ENCODE results near the gene TULP3.

Gene TULP3

GRCh38 chr12:2930865-2931264 lies 40.2 kb downstream of the TULP3 start:
- no peak for DNase-seq

DNA sequence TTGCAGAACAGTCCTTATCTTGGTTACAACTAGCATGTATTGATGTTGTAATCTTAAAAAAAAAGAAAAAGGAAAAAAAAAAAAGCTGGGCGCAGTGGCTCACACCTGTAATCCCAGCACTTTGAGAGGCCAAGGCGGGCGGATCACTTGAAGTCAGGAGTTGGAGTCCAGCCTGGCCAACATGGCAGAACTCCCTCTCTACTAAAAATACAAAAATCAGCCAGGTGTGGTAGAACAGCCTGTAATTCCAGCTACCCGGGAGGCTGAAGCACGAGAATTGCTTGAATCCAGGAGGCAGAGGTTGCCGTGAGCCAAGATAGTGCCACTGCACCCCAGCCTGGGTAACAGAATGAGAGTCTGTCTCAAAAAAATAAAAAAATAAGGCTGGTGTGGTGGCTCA lies 42.9 kb downstream of the TULP3 start:
- no peak for DNase-seq

DNA sequence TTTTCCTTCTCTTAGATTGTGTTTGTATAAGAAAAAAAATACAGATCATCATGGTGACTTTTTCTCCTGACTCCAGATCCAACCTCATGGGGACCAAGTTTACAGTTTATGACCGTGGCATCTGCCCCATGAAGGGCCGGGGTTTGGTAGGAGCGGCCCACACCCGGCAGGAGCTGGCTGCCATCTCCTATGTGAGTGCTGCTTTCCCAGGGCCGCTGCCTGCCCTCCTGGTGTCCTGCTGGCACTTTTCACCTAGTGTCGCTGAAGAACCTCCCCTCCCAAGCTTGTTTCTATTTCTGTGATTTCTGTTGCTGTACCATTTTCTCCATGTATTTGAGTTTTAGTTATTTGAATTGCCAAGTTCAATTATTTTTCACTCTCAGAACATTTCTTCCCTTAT lies 43.7 kb downstream of the TULP3 start:
- no peak for DNase-seq

- DNase-seq: no peak
Measured at GRCh38 chr12:2936301-2936700, 45.6 kb downstream of the TULP3 start.

- no peak for DNase-seq
Measured at GRCh38 chr12:2937500-2937899, 46.8 kb downstream of the TULP3 start.

- DNase-seq: no peak
Measured at GRCh38 chr12:2939191-2939590, 48.5 kb downstream of the TULP3 start.

GRCh38 chr12:2940564-2940963 lies 49.9 kb downstream of the TULP3 start:
- no peak for DNase-seq

GRCh38 chr12:2941524-2941923 lies 50.8 kb downstream of the TULP3 start:
- DNase-seq: no peak

GRCh38 chr12:2944401-2945047 lies 53.8 kb downstream of the TULP3 start:
- DNase-seq: peak; percentile 85

DNA sequence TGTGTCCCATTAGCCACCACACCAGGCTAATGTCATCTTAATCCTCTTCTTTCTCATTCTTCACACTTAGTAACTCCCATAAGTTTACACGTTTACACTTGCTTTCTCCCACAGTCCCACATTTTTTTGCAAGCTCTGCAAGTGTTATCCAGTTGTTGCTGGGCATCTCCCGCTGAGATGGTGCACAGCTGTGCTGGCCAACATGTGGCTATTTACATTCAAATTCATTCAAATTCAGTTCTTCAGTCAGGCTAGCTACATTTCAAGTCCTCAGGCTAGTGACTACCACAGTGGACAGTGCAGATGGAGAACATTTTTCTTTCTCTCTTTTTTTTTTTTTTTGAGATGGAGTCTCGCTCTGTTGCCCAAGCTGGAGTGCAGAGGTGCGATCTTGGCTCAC lies 58.7 kb downstream of the TULP3 start:
- DNase-seq: no peak

DNA sequence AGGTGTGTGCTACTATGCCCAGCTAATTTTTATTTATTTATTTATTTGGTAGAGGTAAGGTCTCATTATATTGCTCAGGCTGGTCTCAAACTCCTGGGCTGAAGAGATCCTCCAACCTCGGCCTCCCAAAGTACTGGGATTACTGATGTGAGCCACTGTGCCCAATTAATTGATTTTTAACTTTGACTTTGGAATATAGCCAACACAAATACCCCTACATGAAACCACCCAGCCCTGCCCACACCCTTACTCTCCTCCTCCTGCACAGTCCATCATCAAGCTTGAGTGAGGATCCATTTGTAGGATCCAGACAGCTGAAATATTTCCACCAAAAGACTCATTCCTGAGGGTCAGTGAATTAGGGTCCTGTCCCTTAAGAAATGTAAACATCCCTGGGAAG lies 65.2 kb downstream of the TULP3 start:
- no peak for DNase-seq

- DNase-seq: no peak
Measured at GRCh38 chr12:2957816-2958431, 67.2 kb downstream of the TULP3 start.

GRCh38 chr12:2958432-2959191 lies 67.9 kb downstream of the TULP3 start:
- DNase-seq: peak; percentile 78

DNA sequence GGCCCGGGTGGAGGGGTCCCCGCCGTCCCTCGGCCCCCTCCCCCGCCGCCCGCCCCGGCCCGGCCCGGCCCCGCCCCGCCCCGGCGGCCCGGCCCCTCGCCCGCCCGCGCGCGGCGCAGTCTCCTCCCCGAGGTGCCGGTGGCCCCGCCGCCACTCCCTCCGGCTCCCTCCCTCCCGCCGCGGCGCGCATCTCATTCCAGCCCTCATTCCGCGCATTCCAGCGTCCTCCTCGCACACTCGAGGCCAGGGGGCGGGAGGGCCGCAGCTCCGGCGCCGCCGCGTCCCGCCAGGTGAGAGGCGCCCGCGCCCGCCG lies 68.5 kb downstream of the TULP3 start, which contains the start of gene TEAD4:
TEAD4 (plus strand) TSS at position 206 of the 313 bp plus-strand sequence.
- DNase-seq: peak; percentile 71

GRCh38 chr12:2959505-2960389 lies 69.1 kb downstream of the TULP3 start:
- peak; percentile 71 for DNase-seq

GRCh38 chr12:2960390-2960956 lies 69.8 kb downstream of the TULP3 start:
- DNase-seq: no peak

DNA sequence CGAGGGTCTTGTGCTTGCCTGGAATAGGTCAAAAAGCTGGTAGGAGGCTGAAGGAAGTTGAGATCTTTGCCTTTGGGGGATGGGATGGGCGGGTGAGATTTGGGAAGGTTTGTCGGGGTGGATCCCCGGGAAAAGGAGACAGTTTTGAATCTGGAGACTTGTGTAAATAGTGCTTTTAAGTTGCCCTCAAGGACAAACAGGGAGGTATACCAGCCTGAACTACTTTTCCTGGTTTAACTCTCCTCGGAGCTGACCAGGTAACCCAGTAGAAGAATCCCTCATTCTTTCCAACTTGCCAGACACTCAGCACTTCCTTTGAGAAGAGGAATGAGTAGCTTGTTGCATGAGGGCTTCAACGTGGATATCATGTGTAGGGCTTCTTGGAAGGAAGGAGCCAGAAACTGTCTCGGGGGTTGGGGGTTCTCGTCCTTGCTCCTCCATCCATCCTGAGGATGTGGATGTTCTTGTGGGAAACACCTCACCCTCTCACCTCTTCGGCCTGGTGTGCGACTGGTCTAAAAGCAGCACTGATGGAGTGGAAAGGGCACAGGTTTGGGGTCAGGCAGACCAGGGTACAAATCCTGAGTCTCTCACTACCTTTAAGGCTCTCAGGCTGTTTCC lies 70.4 kb downstream of the TULP3 start:
- no peak for DNase-seq

- DNase-seq: no peak
Measured at GRCh38 chr12:2961705-2962104, 71.0 kb downstream of the TULP3 start.

DNA sequence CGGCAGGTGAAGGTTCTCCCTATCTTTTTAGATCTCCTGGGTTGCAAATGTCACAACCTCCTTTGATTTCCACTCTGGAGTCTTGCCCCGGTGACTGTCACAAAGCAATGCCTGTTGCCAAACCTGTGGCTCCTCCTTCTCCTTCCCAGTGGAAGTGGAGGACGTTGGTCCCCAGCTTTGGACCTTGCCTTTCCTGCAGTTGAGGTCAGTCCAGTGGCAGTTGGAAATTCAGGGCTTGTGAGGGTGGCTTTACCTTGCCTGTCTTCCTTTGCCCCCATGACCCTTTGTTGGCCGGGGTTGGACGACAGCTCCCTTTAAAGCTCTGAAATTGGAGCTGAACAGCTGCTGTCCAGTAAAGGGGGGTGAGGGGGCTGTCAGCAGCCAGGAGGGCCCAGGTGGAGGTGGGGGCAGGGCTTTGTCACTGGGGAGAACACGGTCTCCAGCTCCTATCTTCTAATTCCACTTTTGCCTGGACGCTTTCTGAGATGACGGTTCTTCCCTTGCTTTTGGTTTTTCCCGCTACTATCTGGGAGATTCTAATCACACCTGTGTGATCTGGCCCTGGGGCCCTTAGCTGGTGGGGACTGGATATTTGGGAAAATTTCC lies 72.6 kb downstream of the TULP3 start:
- no peak for DNase-seq

- DNase-seq: no peak
Measured at GRCh38 chr12:2963760-2964292, 73.1 kb downstream of the TULP3 start.

GRCh38 chr12:2967651-2968050 lies 77.0 kb downstream of the TULP3 start:
- no peak for DNase-seq

GRCh38 chr12:2970744-2971143 lies 80.1 kb downstream of the TULP3 start:
- no peak for DNase-seq

All from NCI-H774 (cell line).